HG02623 (cell line): ENCODE data around the gene SMAD1.

Source experiments
- ATAC-seq: cut with Tn5 transposase; IDR thresholded peaks from one replicate; pipeline ENCODE4 v1.9.1; 2021; ENCODE audit warnings: moderate library complexity; ENCODE audit not compliant: unreplicated experiment

SMAD1 gene

DNA sequence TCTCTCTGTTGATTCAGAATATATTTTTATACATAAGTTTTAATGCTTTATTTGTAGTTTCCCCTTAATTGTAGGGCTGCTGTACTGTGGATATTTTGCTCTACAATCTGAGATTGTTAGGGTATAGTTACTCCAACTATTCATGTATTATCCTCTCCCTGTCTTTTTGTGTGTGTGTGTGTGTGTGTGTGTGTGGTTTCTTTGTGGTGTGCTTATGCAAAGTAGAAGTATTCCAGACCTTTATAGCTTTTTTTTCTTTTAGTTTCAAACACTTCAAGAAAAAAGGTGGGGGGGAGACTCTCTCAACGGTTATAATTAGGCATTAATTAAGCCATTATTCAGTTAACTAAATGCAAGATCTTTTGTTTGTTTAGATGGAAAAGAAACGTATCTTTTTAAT lies 6.7 kb downstream of the SMAD1 start:
- ATAC-seq: no peak

DNA sequence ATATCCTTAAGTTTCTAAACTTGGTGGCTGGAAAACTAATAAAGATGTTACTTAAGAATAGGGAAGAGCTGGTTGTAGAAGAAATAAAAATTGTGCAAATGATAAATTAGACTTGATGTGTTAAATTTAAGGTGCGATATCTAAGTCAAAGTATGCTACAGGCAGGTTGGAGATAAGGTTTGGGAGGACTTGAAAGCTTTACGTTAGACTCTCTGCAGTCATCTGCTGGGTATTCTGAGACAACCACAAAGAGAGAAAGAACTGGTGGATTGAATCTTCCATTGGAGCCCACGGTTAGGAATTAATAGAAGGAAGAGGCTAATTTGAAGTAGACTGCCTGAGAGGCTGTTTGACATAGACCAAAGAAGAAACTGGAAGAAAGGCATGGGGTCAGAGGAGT lies 7.9 kb downstream of the SMAD1 start:
- no peak for ATAC-seq

DNA sequence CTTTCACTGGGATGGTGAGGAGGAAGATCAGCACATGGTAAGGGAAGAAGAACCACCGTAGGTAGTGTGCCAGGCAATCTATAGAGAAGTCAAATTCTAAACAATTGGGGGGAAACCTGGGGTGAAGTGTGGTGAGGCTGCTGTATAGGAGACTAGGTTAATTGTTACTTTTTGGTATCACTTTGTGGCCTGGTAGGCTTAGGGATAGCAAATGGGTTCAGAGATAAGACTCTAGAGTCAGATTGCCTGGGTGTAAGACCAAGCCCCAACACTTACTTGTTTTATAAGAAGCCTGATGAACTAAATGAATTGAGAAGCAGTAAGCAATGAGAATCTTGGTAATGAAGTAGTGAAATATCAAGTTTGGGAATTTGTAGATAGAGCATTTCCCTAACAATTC lies 8.7 kb downstream of the SMAD1 start:
- ATAC-seq: no peak

DNA sequence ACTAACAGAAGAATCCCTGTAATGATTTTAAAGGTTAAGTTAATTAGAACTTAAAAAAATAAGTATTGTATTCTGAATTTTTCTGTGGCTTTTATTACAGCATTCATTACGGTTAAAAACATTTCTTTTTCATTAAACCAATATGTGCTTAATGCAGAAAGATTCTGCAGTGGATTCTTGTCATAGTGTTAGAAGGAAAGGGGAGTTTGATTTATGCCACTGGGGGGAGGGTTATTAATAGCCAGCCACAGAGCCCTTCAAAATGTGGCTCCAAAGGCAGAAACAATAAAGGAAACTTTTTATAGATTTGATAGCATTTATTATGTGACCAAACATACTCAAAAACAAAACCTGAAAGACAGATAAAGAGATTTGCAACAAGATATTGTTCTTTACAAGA lies 9.1 kb downstream of the SMAD1 start:
- no peak for ATAC-seq

DNA sequence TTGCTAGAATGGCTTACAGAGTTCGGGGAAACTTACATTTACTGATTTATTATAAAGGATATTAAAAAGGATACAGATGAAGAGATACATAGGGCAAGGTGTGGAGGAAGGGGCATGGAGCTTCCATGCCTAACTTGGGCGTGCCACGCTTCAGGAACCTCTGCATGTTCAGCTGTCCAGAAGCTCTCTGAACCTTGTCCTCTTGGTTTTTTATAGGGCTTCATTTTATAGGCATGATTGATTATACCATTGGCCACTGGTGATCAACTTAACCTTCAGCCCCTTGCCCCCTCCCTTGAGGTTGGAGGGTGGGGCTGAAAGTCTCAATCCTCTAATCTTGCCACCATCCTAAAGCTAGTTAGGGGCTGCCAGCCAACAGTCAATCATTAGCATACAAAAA lies 10.7 kb downstream of the SMAD1 start:
- ATAC-seq: no peak

DNA sequence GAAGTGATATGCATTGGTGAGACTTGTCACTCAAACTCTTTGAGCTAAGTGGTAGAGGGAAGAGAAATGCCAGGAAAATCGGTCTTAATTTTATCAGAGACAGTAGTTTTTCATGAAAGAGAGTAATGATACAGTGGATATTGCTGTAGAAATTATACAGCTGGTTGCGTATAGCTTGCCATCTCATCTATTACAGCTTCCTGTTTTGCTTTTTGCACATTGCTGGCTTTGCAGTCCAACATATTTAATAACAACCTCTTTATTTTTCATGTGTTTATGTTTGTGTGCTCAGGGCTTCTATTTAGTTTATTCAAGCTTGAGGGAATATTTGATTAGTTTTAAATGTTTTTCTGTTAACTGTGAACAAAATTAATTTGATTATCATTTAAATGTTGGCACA lies 11.5 kb downstream of the SMAD1 start:
- no peak for ATAC-seq

DNA sequence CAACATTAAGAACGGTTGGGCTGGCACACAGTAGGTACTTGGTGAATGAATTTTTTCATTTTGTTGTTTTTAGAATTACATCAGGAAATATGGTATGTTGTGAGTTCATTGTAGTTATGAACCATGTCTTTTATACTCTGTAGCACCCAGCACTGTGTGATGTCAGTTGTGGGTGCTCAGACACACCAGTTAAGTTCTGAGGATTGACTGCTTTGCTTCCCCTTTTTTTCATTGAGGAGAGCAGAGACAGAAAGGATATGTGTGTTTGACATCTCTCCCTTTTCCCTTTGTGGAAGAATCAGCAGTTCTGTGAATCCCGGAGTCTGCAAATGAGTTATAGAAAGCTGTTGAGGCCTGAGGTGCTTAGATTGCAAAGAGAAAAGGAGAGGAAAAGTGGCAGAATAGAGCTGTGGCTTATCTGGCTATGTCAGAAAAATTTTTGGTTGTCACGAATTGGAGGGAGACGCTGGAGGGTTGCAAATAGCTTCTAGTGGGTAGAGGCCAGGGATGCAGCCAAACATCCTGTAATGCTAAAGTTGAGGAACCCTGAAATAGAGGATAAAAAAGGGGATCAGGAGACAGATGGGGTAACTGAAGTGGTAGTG lies 13.1 kb downstream of the SMAD1 start:
- ATAC-seq: no peak

DNA sequence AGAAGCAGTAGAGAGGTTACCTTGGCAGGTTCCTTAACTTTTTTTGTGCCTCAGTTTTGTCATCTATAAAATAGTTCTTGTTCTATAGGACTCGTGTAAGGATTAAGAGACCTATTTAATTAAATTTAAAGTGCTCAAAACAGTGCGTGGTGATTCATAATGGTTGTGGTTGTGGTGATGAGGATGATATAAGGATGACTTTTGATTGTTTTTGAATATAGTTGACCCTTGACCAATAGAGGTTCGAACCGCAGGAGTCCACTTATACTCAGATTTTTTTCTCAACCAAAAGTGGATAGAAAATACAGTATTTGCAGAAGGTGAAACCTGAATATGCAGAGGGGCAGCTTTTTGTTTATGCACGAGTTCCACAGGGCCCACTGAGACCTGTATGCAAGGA lies 14.6 kb downstream of the SMAD1 start:
- no peak for ATAC-seq

DNA sequence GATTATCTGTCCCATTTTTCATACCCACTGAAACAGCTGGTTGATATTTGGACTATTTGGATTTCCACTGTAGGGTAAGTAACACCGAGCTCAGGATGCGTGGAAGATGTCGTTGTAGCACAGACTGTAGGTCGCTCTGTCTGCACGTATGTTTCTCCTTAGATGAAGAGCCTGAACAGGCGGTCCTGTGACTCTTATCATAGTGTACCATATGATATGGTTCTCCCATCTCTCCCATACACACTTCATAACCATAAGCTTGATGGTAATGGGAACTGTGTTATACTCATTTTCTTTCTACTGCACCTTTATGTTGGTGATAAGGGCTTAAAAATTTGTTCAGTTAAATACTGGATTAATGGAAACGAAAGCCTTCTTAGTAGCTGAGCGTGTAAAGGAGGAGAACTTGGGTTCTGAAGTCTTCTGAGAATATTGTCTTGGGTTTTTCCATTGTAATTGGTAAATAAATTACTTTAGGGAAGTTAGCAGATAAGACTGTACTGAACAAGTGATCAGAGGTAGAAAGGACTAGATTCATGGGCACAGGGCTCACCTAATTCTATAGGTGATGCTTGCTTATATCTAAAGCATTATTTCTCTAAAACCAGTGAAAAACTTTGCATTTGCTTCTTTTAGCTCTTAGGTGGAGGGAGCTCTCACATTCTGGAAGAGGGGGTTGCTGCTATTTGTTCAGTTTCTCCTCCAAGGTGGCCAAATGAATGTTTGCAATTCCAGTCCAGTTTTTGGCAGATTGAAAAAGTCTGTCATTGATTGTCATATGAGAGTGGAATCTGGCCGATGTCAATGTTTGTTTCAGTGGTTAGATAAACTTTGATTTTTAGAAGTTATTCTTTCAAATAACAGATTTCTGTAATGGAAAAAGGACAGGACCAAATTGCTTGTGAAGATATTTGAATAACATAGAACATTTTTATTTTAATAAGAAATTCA lies 15.8 kb downstream of the SMAD1 start:
- ATAC-seq: no peak

DNA sequence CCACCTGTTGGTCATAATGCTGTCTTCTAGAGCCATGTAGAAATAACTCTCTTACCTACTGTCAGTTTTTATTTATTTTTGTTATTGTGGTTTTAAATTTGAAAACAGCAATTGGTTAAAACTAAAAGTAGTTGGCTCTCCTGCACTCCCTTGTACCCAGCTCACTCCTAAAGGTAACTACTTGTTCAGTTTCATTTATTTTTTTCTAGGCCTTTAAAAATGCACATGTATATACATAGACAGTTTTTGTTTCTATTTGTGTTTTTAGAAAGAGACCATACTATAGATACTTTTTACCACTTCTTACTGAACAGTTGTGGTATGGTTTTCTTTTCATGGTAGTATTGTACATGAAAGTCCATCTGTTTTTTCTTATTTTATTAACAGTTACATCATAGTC lies 16.8 kb downstream of the SMAD1 start:
- ATAC-seq: peak; percentile 66

DNA sequence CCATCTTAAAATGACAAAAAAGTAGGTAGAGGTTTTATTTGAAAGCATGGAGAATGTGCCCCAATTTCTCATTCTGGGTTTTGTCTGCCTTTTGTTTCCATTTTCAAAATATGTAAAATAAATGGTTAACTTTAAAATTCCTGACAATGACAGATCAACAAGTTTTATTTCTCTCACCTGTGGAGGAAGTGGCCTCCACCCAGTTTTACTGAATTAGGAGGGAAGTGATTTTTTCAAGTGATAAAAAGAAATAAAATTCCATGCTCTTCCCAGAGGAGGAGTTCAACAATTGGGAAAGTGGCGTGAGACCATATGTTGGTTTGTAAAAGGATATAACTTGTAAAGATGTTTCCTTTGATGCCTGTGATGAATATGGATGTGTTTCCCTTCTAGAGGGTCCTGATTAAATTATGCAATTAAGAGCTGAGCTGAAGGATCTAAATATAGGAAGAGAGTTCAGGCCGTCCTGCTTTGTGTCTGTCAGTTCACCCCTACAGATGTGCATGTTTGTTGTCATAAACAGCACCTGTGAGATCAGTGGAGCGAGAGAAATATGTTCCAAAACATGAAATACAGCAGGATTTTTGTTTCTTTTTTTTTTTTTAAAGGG lies 19.5 kb downstream of the SMAD1 start:
- peak; percentile 51 for ATAC-seq

DNA sequence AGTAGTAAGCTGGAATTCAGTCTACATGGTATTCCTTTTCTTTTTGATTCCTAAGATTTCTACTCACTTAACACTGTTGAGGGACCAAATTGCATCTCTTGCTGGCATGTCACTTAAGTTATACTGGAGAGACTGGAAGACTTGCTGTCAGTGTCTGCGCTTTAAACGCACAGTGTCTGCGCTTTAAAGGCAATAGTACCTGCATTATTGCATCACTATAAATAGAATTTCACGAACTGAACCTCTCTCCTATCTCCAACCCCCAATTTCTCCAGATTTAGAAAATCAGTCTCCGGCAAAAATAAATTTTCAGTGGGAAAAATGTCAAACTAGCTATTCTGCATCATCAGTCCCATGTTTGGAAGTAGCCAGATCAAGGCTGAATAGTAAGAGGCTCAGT lies 21.2 kb downstream of the SMAD1 start:
- ATAC-seq: no peak

DNA sequence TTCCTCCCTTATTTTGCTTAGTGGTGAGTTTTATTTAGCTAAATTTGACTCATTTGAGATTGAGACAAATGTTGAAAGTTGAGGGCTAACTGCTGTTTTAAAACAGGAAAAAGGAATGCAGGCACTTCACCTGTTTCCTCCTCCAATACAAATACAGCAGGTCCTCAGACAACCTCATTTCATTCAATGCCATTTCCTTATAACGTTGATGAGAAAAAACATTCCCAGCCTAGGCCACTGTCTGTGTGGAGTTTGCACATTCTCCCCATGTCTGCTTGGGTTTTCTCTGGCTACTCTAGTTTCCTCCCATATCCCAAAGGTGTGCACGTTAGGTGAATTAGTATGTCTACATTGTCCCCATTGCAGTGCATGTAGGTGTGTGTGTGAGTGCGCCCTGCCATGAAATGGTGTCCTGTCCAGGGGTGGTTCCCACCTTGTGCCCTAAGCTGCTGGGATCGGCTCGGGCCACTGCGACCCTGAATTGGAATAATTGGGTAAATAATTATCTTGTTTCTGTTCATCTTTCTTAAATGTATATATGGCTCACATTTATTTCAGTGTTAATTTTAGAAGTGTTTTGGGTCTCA lies 21.9 kb downstream of the SMAD1 start:
- ATAC-seq: no peak

DNA sequence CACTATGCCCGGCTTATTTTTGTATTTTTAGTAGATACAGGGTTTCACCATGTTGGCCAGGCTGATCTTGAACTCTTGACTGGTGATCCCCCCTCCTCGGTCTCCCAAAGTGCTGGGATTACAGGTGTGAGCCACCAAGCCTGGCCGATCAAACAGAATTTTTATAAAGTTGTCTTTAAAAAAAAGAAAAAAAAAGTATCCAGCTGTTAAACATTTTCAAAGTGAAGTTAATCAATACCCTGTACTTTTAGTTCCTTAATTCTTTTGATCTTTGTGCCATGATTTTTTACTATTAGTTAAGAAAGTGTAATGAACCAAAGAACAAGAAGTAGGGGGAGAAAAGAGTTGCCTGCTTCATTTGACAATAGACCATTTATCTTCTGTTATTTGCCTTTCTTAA lies 24.3 kb downstream of the SMAD1 start:
- ATAC-seq: no peak

DNA sequence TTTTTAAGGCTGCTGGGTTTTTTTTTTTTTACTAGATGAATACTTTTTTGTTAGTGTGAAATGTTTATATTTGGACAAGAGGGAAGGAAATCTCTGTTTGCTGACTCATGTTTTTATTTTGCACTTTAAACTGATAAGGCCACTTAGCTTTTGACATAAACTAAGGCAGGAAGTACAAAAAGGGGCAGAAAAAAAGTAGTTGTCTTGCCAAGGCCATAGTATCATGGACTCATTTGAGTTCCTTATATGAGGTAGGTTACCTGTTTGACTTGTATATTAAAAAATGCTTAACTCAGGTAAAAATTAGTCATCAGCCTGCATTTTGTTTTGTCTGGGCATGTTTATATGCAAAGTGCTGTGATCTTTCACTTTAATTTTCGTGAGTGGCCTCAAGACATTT lies 26.0 kb downstream of the SMAD1 start:
- no peak for ATAC-seq

DNA sequence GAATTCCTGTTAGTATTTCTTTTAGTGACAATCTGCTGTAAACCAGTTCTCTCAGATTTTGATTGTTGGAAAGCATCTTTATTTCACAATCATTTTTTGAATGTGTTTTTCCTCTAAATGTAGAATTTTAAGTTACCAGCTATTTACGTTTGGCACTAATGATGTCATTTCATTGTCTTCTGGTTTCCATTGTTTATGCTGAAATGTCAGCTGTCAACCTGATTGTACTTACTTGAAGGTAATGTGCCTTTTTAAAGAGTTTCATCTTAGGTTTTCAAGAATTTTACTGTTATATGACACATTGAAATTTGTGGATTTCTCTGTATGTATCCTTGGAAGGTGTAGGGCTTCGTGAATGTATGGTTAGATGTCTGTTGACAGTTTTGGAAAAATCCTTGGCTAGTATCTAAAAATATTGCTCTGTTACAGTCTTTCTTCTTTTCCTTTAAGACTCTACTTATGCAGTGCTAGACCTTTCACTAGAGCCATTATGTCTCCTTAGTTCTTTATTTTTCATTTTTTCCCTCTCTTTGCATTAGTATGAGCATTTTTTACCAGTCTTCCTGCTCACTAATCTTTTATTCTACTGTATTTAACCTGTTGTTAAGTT lies 30.4 kb downstream of the SMAD1 start:
- no peak for ATAC-seq

DNA sequence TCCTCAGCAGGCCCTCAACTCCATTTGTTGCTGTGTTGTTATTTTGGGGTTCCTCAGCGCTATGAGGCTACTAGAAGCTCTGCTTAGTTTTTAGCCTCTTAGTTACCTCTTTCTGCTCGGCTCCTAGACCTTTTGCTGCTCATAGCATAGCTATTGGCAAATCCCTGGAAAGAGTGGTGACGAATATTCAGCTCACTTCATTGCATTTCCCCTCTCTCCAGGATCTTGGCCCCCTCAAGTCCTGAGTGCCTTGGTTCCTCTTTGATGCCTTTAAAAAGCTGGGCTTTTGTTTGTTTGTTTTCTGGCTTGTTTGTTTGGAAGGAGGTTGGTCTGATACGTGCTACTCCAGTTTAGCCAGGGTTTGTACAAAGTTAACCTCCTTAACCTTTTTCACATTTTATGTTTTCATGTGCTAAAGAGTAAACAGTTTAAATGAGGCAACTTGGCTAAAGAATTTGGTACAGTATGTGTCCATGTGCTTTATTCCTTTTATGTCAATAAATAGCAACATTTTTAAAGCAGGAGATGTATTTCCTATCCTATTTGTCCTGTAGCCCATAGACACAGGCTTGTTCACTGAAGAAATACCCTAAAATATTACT lies 31.5 kb downstream of the SMAD1 start:
- no peak for ATAC-seq

DNA sequence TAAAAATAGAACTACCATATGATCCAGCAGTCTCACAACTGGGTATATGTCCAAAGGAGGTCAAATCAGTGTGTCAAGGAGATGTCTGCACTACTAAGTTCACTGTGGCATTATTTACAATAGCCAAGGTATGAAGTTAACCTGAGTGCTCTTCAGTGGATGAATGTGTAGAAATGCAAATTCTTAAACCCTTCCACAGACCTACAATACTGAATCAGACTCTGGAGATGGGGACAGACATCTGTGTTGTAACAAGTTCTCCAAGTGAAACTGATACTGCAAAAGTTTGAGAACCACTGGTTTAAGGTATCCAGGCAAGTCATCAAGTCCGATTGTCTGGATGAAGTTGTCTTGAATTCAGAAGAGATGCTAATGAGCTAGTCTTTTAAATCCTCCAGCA lies 38.5 kb downstream of the SMAD1 start:
- no peak for ATAC-seq

DNA sequence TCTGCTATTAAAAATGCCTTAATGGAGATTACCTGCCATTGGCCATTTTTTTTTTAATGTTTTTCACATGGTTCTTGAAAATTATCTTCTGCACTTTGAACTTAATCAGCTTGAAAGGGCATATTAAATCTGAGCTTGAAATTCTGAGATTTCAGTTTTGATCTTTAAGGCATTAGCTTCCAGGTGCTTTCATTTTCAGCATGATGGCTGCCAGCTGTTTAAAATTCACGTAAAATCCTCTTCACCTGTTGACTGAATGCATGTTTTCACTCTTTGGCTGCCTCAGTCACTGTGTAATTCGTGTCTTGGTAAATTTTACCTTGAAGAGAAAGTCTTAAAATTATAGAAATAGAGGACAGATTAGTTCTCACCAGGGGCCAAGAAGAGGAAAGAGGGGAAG lies 39.6 kb downstream of the SMAD1 start:
- ATAC-seq: no peak

DNA sequence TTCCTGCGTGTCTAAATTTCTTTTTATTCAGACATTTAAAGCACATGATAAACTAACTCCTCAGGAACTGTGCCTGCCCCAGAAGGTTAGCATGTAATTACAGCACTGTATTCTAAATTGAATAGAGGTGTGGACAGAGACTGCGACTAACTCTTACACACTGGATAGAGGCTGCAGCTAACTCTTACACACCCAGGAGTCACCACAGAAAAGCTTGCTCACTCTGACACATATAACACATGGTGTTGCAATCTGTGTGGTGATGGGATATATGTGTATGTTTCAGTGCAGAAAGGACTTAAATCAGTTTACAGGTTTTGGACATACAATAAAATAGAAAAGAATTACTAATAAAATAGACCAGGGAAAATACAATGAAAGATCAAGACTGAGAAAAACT lies 41.5 kb downstream of the SMAD1 start:
- no peak for ATAC-seq

DNA sequence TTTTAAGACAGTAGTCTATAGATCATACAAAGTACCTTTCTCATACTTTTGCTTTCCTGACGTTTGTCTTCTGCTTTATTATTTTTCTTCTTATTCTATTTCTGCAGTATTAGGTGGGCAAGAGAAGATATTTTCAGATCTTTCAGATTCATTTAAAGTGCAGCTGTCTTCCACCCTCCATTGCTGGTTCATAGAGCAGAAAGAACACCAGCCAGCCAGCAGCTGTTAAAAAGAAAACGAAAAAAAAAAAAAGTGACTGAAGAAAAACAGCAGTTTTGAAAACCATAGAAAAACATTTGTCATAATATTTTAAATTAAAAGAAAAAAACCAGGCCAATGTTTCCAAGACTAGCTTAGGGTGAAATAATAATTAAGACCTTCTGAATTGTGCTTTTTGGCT lies 42.9 kb downstream of the SMAD1 start:
- peak; percentile 59 for ATAC-seq
